HG02759 (cell line): Measurements from ENCODE around the gene TTC14.
"Not testable (repeated sequence)": the region's sequence is repeated elsewhere in the genome, so short reads cannot be mapped to it uniquely, and the experiment has no call there.

Source experiments
- ATAC-seq: cut with Tn5 transposase; IDR thresholded peaks from one replicate; pipeline ENCODE4 v1.9.1; 2021; ENCODE audit warnings: mild to moderate bottlenecking, moderate library complexity; ENCODE audit not compliant: unreplicated experiment

Gene TTC14, protein sequence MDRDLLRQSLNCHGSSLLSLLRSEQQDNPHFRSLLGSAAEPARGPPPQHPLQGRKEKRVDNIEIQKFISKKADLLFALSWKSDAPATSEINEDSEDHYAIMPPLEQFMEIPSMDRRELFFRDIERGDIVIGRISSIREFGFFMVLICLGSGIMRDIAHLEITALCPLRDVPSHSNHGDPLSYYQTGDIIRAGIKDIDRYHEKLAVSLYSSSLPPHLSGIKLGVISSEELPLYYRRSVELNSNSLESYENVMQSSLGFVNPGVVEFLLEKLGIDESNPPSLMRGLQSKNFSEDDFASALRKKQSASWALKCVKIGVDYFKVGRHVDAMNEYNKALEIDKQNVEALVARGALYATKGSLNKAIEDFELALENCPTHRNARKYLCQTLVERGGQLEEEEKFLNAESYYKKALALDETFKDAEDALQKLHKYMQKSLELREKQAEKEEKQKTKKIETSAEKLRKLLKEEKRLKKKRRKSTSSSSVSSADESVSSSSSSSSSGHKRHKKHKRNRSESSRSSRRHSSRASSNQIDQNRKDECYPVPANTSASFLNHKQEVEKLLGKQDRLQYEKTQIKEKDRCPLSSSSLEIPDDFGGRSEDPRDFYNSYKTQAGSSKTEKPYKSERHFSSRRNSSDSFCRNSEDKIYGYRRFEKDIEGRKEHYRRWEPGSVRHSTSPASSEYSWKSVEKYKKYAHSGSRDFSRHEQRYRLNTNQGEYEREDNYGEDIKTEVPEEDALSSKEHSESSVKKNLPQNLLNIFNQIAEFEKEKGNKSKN

DNA sequence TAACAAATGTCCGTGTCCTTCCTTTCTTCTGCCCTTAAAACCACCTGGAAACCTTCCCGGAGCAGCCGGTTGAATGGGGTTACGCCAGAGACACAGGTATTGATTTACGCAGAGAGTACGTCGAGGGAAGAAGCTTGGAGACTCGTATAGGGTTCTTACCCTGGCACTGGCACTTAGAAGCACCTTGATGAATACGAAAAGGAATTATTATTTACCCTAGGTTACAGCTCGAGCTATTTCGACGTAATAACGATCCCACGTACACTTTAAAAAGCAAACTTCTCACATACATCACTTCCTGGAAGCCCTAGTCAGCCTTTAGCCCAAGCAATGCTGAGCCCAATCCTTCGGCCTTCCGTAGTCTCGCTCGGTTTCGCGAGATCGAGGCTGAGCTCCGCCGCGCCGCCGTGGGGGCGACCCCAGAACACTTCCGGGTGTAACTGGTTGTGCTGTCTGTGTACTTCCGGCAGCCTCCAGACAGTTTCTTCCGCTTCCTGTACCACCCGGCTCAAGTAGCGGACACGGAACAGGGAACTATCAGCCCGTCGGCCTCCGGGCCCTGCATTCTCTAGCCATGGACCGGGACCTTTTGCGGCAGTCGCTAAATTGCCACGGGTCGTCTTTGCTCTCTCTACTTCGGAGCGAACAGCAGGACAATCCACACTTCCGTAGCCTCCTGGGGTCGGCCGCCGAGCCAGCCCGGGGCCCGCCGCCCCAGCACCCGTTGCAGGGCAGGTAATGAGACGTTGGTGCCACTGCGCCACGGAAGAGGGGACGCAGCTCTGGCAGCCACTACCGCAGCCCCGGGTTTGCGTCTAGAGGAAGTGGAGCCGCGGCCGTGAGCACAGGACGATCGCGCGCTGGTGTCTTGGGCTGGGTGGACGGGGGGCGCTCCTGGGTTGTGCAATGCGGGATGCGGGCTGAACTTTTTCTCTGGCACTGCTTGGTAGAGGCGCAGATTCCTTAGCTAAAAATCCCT is at the start of gene TTC14:
Gene TTC14, plus strand, starts transcription at position 476 of the 979 bp plus-strand sequence. Its CDS starts 99 bp downstream, at position 575.
- peak; percentile 97 for ATAC-seq

DNA sequence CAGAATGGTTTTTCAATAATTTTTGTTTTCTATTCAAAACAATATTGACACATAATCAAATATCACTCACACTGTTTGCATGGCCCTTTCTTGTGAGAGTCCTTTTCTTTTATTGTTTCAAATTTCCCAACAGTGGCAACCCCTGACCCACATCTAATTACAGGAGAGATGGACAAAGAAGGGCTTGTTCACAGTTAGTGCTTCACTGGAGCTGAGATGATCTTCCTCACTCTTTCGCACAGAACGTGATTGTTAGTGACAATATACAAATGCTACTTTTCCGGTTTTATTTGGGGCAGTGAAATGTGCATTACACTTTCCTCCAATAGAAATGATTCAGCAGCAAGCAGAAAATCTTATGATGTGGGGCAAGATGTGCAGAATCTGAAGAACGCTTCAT is 38.6 kb upstream of the TTC14 start:
- ATAC-seq = no peak

DNA sequence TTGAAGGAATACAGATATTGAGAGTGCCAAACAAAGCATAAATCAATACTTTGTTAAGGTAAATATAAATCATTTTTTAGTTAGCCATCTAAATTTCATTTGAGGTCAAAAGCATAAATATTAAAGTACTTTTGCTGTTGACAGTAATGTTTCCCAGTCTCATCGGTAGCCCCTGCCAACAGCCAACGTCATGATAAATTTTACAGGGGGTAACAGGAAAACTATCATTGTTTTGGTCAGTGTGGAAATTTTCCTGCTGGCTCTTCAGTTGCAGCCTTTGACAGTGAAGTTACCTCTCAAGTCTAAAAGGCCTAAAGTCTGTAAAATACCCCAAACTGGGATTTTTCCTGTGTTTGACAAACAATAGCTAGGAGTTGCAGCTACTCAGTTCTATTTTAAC is 37.3 kb upstream of the TTC14 start:
- ATAC-seq = no peak

DNA sequence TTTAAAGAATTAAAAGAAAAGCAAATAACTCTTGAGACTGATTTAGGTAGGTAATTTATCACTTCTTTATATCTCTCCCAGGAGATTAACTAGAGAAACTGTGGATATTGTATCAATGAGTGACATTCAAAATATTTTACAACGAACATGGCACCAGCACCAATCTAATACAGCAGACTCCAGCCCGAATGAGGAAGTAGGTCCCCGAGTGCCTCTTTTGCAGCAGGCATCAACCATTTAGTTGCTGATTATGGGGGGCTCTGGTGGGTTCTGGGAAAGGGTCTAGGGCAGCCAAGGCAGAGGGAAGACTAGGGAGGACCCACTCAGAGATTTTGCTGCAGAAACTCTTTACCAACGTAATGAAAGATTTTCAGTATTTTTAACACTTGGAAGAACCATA is 31.7 kb upstream of the TTC14 start:
- ATAC-seq = no peak

DNA sequence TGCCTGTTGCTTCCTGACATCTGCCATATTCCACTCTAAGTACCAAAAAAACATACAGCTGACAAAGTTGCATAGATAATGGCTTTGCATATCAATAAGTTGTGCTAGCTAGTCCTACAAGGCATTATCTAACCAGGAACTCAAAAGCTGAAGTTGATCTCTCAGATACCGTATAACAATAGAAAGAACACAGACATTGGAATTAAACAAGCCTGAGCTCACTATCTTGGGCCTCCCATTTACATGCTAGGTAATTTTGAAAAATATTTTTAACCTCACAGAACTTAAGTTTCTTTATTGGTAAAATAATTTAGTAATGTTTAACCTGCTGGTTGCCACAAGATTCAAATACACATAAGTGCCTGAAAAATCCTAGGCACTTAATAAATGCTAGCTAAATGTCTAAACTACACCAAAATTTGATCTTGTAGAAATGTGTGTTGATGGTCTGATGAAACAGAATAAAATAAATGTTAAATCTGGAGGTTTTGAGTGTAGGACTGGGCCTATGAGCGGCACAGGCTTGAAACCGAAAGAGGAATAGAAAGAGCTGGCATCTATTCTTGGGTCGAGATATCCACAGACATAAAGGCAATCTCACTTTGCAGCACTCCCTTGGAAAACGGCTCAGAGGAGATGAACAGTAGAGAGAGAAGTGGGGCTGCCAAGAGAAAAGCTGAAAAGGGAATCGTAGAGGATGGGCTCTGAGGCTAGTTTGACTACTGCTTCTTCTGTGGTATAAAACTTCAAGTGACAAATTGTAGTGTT is 29.9 kb upstream of the TTC14 start:
- ATAC-seq = peak; percentile 83

DNA sequence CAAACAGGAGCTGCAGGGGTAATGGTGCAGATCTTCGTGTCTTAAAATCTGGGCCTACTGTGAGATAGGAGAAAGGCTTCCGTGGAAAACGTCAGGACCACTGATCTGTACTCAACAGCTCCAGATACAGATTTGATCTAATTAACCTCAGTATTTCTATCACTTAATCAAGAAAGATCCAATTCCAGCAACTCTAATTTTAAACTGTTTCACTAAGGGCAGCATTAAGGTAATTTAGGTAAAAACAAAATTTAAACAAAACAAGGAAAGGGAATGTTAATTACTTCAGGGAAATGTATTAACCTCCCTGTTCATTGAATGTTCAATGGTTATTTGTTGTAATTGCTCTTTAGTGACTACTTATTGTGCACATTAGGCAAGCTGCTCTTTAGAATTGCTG is 26.4 kb upstream of the TTC14 start:
- ATAC-seq = no peak

DNA sequence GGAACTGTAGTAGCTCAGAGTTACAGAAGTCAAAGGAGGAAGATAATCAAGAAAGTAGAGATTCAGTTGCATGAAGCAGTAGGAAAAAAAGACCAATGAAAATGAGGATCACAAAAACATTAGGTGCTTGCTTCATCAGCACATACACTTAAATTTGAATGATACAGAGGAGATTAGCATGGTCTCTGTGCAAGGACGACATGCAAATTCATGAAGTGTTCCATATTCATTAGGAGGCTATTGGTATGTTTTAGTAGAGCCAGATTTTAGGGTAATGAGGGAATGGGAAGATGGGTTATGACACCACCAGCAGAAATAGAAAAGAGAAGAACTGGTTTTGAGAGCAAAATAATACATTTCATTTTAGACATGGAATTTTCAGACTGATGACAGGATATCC is 21.0 kb upstream of the TTC14 start:
- ATAC-seq = no peak

DNA sequence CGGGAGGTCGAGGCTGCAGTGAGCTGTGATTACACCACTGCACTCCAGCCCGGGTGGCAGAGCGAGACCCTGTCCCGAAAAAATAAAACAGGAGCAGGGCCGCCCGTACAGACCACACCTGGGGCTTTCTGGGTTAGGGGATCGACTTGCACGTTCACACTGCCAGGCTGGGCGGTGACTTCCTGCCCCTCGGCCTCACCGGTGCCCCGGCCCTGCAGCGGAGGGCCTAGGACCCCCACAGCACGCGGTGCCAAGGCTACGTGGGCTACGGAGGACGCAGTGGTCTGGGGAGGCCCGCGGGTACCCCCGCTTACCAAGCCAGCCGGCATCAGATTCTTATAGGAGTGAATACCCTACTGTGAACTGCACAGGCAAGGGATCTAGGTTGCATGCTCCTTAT is 11.6 kb upstream of the TTC14 start:
- no peak for ATAC-seq

DNA sequence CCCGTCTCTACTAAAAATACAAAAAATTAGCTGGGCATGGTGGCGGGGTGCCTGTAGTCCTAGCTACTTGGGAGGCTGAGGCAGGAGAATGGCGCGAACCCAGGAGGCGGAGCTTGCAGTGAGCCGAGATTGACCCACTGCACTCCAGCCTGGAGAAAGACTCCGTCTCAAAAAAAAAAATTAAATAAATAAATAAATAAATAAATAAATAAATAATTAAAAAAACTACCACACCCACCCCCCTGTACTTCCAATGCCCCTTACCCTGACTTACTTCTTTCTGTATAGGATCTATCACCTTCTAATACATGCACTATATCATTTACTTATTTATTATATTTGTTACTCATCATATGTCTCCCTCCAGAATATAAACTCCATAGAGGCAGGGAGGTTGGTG is 8.3 kb upstream of the TTC14 start:
- ATAC-seq = not testable (repeated sequence)

DNA sequence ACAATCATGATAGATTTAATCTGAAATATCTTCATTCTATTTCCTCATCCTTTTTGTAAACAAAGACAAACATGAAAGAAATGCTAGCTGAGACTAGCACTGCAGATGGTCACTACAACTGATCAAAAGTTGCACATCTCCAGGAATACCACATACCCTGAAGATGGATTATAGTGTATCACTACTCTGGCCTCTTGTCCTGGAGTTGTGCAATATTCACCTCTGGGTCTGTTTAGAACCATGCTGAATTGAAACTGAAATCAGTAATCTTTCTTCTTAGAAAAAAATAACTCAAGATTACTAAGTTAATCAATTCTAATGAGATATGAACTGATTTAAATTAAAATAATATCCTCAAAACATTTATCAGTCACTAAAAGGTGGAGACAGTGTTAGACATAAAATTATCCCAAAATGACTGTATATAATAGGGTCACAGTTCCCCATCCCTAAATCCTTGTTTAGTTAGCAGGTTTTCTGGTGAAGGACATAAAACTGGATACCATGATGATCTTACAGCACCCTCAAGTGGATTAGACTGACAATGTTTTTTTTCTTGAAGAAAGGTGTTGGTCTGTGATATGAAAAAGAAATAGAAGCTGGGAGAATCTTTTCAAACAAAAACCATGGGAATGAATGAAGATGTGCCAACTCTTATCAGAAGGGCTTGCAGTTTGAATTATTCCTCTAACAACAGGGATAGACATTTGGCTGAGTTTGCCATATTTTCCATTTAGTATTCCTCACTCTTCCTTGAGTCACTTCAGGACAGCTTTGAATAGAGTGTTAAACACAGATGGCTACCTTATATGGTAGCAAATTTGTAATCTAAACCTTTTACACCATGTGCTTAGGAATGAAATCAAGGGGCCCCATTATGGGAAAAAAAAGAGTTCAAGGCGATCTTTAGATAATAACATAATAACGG is 7.1 kb upstream of the TTC14 start:
- peak; percentile 74 for ATAC-seq

DNA sequence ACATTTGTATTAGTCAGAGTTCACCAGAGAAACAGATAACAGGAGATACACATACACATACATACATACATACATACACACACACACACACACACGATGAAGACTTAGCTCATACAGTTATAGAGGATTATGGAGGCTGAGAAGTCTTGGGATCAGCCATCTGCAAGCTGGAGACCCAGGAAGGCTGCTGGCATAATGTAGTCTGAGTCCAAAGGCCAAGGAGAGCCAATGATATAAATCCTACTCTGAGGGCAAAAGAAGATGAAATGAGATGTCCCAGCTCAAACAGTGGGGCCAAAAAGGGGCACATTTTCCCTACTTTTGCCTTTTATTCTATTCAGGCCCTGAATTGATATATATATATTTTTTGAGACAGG is 6.4 kb upstream of the TTC14 start:
- ATAC-seq = no peak

DNA sequence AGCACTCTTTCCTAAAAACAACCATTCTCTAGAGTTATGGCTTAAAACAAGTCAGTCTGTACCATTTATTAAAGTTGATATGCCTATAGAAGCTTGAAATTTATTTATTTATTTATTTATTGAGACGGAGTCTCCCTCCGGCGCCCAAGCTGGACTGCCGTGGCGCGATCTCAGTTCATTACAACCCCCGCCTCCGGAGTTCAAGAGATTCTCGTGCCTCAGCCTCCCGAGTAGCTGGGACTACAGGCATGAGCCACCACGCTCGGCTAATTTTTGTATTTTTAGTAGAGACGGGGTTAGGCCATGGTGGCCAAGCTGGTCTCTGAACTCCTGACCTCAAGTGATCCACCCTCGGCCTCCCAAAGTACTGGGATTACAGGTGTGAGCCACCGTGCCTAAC is 1.5 kb upstream of the TTC14 start:
- no peak for ATAC-seq

DNA sequence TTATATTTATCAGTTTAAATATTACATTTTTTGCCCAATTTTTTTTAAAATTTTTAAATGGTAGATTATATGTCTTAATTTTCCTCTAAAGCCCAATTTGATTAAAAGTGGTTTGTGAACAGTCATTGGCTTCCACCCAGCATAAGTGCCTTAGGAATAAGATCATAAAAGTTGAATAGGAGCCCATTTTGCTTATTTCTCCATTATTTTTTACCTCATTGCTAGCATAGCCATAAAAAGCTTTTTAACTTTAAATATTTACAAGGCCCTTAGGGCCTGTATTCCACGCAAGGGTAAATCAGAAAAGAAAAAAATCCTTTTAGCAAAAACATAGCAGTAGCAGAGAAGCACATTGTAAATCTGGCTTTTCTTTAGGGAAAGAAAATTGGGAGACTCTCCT is 9.0 kb downstream of the TTC14 start:
- ATAC-seq = no peak

DNA sequence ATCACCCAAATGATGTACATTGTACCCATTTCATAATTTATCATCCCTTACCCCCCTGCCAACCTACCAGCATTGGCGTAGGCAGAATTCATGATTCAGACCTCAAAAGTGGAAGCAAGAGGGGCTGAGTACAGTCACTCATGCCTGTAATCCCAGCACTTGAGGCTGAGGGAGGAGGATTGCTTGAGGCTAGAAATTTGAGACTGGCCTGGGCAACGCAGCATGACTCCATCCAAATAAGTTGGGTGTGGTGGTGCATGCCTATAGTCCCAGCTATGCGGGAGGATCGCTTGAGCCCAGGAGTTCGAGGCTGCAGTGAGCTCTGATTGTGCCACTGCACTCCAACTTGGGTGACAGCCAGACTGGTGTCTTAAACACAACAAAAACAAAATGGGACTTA is 10.4 kb downstream of the TTC14 start:
- ATAC-seq = no peak

DNA sequence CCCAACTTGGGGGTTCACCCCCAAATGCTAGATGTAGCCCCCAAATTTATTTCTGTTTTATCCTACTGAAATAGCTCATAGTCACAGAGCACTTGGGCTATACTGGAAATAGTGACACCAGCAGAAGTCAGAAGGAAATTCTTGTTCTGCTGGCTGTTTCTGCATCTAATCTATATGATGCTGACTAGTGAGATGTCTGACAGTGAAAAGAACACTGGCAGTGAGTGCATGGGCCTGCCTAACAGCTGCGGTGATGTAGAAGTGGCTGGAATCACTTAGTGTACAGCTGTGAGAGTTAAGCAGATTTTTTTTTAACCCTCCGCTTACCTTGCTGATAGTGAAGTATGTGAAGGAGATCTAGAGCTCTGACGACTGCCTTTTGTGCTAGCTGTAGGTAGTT is 14.0 kb downstream of the TTC14 start:
- ATAC-seq = no peak

DNA sequence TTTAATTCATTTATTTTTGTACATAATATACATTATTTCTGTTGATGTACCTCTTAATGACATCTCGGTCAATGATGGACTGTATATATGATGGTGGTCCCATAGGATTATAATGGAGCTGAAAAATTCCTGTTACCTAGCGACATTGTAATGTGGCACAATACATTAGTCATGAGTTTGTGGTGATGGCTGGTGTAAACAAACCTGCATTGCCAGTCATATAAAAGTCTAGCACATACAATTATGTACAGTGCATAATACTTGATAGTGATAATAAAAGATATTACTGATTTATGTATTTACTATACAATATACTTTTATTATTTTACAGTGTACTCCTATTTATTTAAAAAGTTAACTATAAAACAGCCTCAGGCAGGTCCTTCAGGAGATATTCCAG is 15.1 kb downstream of the TTC14 start:
- no peak for ATAC-seq

DNA sequence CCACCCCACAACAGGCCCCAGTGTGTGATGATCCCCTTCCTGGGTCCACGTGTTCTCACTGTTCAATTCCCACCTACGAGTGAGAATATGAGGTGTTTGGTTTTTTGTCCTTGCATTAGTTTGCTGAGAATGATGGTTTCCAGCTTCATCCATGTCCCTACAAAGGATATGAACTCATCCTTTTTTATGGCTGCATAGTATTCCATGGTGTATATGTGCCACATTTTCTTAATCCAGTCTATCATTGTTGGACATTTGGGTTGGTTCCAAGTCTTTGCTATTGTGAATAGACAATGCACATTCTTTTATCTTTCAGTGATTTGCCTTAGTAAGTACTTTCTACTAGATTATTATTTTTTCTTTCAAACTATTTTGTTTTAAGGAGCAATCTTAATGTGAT is 16.6 kb downstream of the TTC14 start:
- ATAC-seq = not testable (repeated sequence)

DNA sequence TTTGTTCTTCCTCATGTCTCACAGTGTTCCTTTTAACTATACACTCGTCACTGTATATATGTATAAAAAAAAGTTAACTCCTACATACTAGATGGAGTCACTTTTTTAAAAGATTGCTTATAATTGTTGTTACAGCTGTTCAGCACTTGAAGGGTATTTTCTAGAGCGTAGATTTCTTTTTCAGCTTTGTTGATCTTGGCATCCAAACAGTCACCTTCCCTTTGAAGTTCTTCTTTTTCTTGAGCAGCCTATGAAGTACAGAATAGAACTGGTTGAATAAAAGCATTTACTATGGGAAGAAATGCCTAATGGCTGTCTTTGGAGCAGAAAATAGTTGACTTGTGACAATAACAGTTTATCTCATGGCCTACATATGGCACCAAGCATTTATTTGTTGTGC is 17.8 kb downstream of the TTC14 start:
- no peak for ATAC-seq

DNA sequence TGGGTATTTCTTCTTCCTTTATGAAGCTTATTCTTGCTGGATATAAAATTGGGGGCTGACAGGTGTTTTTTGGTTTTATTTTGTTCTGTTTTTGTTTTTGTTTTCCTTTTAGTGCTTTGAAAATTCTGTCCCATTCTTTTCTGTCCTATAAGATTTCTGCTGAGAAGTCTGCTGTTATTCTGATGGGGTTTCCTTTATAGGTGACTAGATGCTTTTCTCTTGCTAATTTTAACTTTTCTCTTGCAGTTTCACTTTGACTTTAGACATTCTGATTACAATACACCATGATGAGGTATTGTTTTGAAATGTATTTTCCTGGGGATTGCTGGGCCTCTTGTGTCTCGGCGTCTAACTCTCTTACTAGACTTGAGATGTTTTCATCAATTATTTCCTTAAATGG is 22.8 kb downstream of the TTC14 start:
- peak; percentile 43 for ATAC-seq
